Loucy (cell line): ENCODE data around the gene TMEM163.

Experiments used
- CTCF ChIP-seq: fragments of 200-600 bp; sonication (generic); conservative IDR thresholded peaks from 2 replicates; pipeline ENCODE4 v1.5.1; 2014; ENCODE audit warnings: mild to moderate bottlenecking, antibody characterized with exemption, low read length
- EZH2phosphoT487 ChIP-seq: fragments of 200-600 bp; IDR thresholded peaks from 2 replicates; pipeline ENCODE4 v1.6.1; 2018; ENCODE audit warnings: antibody characterized with exemption, mild to moderate bottlenecking, moderate library complexity, borderline replicate concordance

GRCh38 chr2:134600208-134600607 lies 118.6 kb downstream of the TMEM163 start:
- TF ChIP-seq CTCF (no peak), EZH2phosphoT487 (no peak)
